ENCODE measurements around the gene MGAT5. TPM values are rescaled to one million over a fixed set of nuclear protein-coding genes. Genes with fewer than 3 reads are reported as not detected.

The MGAT5 gene
- total and polyA plus RNA-seq, 7 donors: 1.1 to 7.0 (median 2.1) TPM

DNA sequence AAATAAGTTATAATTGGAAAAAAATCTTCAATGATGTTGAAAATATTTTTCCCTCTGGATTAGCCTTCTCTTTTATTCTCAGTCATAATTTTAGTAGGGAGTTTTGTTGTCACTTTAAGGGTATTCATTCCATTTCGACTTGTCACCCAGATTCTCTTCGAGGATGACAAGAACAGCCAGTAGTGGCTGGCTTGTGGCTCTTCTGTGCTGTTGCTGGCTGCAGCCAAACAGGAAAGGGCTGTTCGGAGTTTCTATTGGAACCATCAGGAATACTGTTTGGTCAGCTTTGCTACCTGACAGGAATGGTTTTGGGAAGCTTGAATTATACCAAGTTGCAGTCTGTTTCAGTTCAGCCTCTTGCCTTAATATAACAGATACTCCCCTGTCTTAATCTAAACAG is 41.6 kb downstream of the MGAT5 start:
- ATAC-seq (no peak), DNase-seq (no peak)
- H3K27me3 ChIP-seq (ENCODE audit: insufficient read depth in 3 of 3, low read length in 2 of 3): no peaks in the 10 kb centered on the region
- no peaks in the 10 kb centered on the region for H3K36me3 ChIP-seq (ENCODE audit: insufficient read depth in 1 of 2, low read depth in 1 of 2)
- intact Hi-C loops (cut with DNase I): no loop called here
- H3K4me3 ChIP-seq: no peak overlapping the region
- H3K4me1 ChIP-seq: no peaks in the 10 kb centered on the region
- WGBS, 3 donors: 32 to 53% (median 36%) methylated on average over 3 of the region's 3 CpGs
- H3K27ac ChIP-seq: no peak overlapping the region
- H3K9me3 ChIP-seq: no peaks in the 10 kb centered on the region
- TF ChIP-seq, protein P1, sequence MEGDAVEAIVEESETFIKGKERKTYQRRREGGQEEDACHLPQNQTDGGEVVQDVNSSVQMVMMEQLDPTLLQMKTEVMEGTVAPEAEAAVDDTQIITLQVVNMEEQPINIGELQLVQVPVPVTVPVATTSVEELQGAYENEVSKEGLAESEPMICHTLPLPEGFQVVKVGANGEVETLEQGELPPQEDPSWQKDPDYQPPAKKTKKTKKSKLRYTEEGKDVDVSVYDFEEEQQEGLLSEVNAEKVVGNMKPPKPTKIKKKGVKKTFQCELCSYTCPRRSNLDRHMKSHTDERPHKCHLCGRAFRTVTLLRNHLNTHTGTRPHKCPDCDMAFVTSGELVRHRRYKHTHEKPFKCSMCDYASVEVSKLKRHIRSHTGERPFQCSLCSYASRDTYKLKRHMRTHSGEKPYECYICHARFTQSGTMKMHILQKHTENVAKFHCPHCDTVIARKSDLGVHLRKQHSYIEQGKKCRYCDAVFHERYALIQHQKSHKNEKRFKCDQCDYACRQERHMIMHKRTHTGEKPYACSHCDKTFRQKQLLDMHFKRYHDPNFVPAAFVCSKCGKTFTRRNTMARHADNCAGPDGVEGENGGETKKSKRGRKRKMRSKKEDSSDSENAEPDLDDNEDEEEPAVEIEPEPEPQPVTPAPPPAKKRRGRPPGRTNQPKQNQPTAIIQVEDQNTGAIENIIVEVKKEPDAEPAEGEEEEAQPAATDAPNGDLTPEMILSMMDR (IDR thresholded peaks at IDR 0.05): no peak

DNA sequence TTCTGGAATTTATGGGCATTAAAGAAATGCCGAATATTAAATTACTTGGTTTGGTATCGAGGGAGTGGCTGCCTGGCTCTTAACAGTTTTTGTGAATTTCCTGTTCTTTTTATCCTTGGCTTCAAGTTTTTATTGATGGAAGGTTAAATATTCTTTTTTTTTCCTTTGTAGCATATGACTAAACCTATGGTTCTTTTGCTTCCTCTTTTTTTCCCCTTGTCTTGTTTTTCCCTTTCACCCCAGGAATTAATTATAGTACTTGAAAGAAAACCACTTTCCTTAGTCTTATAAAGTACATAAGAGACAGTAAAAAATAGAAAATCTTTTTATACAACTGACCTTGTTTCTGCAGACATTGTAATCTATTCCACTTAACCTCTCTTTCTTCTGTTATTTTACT is 42.4 kb downstream of the MGAT5 start:
- H3K27me3 ChIP-seq (ENCODE audit: insufficient read depth in 3 of 3, low read length in 2 of 3): no peaks in the 10 kb centered on the region
- TF ChIP-seq, protein P1 (IDR thresholded peaks at IDR 0.05): no peak
- H3K4me3 ChIP-seq: no peak overlapping the region
- intact Hi-C loops (cut with DNase I): no loop called here
- peaks cover under 1% of the 10 kb centered on the region for H3K4me1 ChIP-seq
- no peaks in the 10 kb centered on the region for H3K36me3 ChIP-seq (ENCODE audit: insufficient read depth in 1 of 2, low read depth in 1 of 2)
- DNase-seq (no peak), ATAC-seq (no peak)
- 65 to 79% (median 73%) methylated on average over 2 of the region's 2 CpGs for WGBS, 3 donors
- no peak overlapping the region for H3K27ac ChIP-seq
- H3K9me3 ChIP-seq: no peaks in the 10 kb centered on the region

DNA sequence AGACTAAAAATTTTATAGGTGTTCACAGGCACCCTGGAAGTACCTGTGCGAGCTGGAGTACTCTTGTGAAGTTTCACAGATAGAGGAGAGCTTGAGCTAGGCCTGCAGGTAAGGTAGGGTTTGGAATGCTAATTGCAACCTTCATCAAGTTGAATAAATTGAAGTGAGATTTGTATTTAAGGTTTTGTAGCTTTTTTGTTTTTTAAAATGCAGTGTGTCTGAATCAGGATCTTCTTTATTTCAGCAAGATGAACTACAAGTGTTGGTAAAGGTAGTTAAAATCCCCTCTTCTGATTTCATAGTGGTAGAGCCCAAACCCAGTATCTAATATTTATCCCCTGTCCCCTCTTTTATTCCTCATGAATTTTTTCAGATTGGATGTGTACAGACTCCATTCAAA is 45.5 kb downstream of the MGAT5 start:
- intact Hi-C loops (cut with DNase I): no loop called here
- Histone ChIP-seq H3K36me3 (ENCODE audit: insufficient read depth in 1 of 2, low read depth in 1 of 2) (no peaks in the 10 kb centered on the region), H3K4me3 (no peak overlapping the region), H3K27ac (no peak overlapping the region), H3K27me3 (ENCODE audit: insufficient read depth in 3 of 3, low read length in 2 of 3) (no peaks in the 10 kb centered on the region), H3K4me1 (peaks cover 11% of the 10 kb centered on the region), H3K9me3 (no peaks in the 10 kb centered on the region)
- no peak for ATAC-seq
- 96 to 100% (median 100%) methylated on average over 1 of the region's 1 CpG for WGBS, 3 donors
- DNase-seq: no peak
- TF ChIP-seq, protein P1 (IDR thresholded peaks at IDR 0.05): no peak

DNA sequence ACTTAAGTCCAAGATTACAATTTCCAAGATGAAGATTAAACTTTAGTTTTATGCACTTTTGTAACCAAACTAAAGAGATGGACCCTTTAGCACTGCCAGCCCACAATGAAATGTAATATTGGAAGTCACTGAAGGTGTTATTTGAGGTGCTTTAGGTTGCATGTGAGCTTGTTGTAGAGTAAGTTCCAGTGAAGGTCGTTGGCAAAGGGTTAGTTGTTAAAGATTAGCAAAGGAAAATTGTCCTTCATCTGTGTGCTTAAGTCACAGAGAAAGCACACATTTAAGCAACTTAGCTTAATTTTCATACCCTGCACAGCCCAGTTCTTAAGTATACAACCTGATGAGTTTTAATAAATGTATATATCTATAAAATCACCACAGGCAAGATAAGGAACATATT is 46.7 kb downstream of the MGAT5 start:
- H3K36me3 ChIP-seq (ENCODE audit: insufficient read depth in 1 of 2, low read depth in 1 of 2): no peaks in the 10 kb centered on the region
- no peak overlapping the region for H3K4me3 ChIP-seq
- no peaks in the 10 kb centered on the region for H3K9me3 ChIP-seq
- no peak for DNase-seq
- TF ChIP-seq, protein P1 (IDR thresholded peaks at IDR 0.05): no peak
- peaks cover 16% of the 10 kb centered on the region for H3K4me1 ChIP-seq
- no peak for ATAC-seq
- intact Hi-C loops (cut with DNase I): no loop called here
- no peak overlapping the region for H3K27ac ChIP-seq
- H3K27me3 ChIP-seq (ENCODE audit: insufficient read depth in 3 of 3, low read length in 2 of 3): no peaks in the 10 kb centered on the region
- WGBS, 3 donors: 63 to 67% (median 67%) methylated on average over 1 of the region's 1 CpG

Data from psoas muscle (tissue), 8 donors.